ELF-1 (cell line): ENCODE data around the gene PRKAG2.
"Not testable (repeated sequence)": the region's sequence is repeated elsewhere in the genome, so short reads cannot be mapped to it uniquely, and the experiment has no call there.

ENCODE experiments used
- DNase-seq: peaks from one replicate; pipeline ENCODE4 v3.0.0-alpha.2; 2016; ENCODE audit warnings: low read depth, low spot score

Gene PRKAG2

DNA sequence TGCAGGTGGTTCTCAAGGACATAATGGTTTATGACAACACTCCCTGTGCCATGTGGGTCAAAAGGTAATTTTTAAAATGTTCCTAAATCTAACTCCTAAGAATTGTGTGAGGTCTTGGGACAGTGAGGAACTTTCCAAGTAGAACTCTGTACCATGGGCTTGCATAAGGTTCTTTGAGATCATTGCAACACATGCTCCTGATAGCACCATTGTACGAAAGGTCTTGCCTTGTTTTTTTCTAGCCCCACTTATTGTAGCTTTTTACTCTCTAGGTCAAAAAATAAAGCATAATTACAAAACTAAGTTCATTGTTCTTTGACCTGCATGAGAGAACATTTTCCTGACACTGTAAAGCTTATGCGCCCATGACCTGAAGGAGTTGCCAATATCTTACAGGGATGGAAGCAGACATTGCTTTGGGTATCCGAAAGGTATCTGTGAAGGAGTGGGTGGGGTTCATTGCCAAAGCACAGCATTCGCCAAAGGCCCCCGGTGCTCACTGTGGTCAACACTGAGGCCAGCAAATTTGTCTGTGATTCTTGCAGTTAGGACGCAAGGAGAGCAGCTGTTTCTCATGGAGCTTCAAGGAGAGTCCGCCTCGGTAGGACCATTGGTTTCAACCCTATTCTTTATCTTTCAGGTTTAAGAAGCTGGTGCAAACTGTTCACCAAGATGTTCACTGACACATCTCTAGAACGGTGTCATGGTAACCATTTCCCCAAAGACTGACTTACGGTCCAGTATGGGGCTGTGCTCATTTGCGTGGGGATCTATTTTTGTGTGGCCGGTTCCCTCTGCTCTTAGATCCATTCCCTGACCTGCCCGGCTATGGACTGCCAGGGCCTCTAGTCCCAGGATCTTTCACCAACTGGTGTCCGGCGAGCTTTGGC, 7.6 kb upstream of the PRKAG2 start:
- DNase-seq, result no peak

DNA sequence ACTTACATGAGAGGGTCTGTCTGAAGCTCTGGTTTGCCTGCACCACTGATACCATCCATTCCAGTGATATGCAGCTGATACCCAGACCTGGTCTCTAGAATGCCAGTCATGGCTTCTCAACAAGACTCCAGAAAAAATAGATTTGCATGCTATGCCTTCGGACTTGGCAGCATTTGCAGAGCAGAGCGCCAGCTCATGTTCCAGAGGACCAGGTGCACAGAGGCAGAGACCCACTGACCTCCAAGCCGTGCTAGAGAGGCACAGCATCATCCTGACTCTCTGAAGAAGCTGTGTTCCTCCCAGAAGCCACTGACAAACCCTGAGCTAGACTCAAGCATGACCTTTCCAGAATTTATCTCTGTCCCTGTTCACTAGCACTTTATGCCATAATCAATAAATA, 6.9 kb upstream of the PRKAG2 start:
- no peak for DNase-seq

DNA sequence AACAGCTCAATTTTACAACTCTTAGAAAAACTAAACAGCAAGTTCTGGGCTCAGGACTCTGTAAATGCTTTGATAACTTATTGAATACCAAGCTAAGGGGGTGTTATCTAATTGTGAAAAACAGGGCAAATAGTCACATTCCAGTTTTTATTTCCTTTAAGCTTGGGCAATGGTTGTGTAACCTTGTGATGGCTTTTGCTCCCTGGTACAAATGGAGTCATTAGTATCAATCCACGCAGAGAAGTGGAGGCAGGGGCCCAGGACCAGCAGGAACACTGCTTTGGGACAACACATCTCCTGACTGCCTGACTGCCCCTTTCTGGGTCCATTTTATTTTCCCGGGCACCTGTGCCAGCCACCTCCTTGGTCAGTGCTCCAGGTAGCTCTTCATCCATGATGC, 5.8 kb upstream of the PRKAG2 start:
- no peak for DNase-seq

DNA sequence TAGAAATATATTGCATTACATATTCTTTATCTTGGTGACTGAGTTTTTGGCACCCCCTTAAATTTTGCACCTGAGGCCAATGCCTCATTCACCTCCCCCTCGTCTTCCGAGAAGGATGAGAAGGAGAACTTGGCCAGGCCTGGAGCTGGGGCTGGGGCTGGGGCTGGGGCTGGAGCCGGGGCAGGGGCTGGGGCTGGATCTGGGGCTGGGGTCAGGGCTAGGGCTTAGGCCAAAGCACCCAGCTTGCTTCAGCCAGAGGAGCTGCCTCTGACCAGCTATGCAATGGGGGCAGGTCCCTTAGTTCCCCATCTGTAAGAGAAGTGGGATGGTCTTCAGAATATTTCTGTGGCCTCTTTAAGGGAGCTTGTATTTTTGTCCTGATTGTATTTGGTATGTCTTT, 3.8 kb upstream of the PRKAG2 start:
- no peak for DNase-seq

DNA sequence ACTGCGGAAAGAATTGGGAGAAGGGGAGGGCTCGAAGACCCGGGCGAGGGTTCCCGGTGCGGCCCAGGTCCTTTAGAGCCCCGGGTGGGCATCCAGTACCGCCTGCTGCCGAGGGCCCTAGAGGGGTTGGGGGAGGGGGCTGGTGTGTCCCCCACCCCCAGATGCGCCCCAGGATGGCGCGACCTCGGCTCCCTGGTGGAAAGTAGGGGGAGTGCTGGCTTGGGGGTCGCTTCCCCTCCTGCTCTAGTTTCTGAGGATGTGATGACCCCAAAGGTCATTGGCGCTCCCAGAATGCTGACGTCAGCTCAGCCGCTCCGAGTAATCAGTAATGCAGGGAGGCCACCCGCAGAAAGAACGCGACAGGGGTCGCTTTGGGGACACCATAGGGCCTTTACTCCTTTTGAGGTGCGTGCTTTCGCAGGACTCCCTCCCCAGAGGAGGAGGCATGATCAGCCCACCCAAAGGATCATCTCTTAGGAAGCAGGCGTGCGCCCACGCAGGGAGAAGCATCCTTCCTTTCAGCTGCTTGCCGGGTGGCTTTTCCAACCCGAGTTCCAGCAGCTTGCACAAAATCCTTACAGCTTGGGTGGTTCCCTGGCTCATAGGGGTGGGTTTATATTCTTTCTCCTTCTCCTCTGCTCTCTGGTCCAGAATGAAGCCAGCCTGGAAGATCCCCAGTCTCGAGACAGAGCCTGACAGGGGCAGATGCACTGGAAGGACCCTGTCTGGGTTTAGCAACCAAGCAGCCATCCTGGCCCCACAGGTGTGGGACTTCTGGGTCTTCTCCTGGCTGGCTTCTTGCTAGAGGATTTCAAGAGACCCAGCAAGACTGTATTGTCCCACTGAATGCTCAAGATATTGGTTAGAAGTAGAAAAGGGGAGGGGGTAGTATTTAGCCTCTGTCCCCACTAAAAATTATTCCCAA, 1.3 kb upstream of the PRKAG2 start:
- no peak for DNase-seq

- peak; percentile 57 for DNase-seq
Measured at GRCh38 chr7:151875942-151876898, 695 bp downstream of the PRKAG2 start.

- DNase-seq, result not testable (repeated sequence)
Measured at GRCh38 chr7:151874479-151874878, 2.4 kb downstream of the PRKAG2 start.

DNA sequence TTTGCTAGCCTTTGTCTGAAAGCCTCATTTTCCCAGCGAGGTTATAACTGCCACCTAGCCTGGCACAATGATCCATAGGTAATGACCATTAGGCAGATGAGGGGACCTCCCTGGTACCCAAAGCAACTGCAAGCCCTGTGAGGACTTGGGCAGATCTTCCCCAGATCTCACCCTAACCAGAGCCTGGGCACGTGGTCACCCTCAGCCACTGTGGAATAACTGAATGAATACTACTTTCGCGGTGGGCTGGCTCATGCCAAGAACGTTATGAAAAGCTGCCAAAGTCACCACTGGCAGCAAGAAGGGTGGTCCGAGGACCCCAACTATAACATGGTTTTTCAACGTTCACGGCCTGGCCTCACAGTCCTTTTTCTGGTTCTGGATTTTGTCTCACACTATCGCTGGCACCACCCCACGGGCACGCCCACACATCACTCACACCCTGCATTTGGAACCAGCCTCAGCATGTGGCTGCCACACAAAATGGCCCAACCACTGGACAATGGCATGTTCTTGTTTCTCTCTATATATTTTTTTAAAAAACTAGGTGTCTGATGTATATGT, 3.4 kb downstream of the PRKAG2 start:
- no peak for DNase-seq

GRCh38 chr7:151872531-151873401, 4.1 kb downstream of the PRKAG2 start:
- no peak for DNase-seq

GRCh38 chr7:151871904-151872303, 5.0 kb downstream of the PRKAG2 start:
- DNase-seq, result no peak

DNA sequence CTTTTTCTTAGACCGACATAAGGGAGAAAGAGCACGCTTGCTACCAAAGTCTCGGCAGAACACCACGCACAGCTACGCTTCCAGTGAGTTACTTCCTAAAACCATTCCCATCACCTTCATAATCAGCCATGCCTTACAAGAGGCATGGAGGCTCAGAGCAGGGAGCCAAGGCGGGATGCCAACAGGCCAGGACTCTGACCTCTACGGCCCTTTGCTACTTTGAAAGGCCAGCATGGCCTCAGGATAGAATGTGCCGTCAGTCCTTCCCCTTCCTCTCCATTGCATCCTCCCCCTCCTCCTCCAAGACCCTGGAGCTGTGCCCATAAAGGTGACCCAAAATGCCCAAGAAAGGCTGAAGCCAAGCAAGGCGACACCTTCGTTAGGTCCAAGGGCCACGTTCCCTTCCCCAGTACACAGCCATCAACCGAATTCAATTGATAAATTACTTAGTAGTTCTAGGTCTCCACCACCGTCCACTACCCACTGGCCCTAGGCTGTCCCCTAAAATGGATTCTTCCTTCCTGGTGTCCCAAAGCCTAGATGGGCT, 5.7 kb downstream of the PRKAG2 start:
- DNase-seq, result no peak

DNA sequence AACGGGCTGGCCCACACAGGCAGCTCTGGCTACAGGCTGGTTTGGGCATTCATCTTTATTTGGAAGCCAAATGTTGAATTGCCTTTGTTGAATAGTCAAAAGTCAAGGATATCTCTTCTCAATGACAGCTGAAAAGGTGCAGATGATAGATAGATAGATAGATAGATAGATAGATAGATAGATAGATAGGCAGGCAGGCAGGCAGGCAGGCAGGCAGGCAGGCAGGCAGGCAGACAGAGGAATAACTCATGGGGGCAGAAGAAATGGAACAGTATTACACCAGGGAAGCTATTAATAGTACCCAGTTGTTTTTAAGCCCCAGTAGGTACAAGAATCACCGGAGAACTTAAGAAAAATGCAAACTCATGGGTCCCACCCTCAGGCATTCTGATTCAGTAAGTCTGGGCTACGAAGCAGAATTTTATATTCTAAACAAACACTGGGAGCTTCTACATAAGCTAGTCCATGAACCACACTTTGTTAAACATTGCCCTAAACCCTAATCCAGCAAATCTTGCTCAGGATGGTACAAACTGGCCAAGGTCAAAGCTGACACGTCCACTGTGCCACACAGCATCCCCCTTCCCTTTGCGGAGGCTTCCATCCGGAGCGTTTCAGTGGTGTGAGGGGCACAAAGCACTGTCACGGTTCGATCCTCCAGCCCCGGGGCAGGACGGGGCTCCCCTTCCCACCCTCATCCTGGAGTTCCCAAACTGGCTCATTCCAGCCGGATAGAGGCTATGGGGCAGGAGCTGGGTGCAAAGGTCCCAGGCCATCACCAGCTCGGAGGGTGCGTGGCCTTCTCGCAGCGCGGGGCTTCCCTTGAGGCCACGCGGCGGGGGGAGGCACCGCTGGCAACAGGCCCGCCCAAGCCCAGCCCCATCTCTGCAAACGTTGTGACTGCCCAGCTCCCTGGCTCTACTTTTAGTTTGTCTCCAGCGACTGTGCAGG, 6.7 kb downstream of the PRKAG2 start:
- DNase-seq, result no peak

- DNase-seq, result no peak
Measured at GRCh38 chr7:151869455-151869854, 7.5 kb downstream of the PRKAG2 start.

GRCh38 chr7:151869109-151869428, 7.8 kb downstream of the PRKAG2 start:
- DNase-seq, result no peak

DNA sequence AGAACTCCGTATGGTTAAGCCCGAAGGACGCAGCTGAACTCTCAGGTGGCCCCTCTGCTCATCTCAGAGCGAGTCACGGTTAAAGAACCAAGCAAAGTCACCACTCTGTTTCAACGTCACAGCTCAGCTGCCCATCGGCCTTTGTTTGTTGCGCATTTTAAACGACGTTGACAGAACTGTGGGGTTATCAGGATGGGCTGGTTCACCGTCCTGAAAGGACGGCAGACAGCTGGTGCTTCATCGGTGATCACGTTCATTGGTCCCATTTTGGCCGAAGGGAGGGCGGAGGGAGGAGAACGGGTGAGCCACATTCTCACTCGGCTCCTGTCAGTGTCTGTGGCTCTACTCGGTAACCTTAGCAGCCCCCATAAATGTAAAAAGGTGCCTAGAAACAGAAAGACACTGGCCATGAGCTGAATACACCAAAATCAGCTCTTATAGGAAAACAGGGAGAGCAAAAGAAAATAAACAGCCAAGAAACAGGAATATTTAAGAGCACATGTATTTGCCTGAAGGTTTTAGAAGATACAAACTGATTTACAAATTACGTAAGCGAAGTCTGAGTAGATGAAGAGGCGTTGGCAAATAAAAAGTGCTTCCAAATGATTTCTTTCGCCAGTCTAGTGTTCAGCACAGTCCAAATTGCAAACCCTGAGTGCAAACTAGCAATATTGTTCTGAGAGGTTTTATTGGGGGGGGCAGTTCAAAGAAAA, 8.4 kb downstream of the PRKAG2 start:
- DNase-seq, result no peak

GRCh38 chr7:151867912-151868311, 9.0 kb downstream of the PRKAG2 start:
- no peak for DNase-seq

GRCh38 chr7:151866761-151867655, 9.9 kb downstream of the PRKAG2 start:
- DNase-seq, result no peak
